Measurements from ENCODE around the gene DGKI.

The DGKI gene

DNA sequence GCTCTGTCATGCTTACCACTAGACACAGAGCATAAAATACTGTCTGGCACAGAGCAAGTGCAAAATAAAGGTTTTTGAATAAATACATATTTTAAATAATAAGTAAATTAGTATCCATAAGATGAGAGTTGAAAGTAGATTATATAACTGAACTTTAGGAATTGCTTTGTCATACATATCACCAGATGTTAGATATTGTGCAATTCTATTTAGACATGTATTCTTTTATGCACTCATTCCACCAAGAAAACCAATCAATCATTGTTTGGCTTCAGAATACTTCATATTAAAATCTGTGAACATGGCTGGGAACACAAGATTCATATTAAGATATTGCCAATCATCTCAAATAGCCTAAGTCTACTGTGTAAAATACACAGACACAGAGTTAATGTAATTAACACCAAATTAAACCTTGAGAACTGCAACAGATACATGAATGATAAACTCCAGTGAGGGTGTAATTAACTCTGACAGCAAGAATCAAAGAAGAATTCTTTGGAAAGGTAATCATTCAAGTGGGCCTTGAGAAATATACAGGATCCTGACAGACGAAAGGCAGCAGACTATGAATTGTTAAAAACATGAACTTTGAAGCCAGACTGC lies 302.2 kb downstream of the DGKI start:
- TF ChIP-seq CTCF (IDR thresholded peaks at IDR 0.05; ENCODE audit: low read depth, low read length), result no peak
- in situ Hi-C loops (cut with HindIII; ENCODE audit: low sequenced_read_pairs), result no loop called here
- DNase-seq (ENCODE audit: low read depth, low spot score), result no peak
- no peak overlapping the region for H3K4me3 ChIP-seq (ENCODE audit: low read depth, low read length)

DNA sequence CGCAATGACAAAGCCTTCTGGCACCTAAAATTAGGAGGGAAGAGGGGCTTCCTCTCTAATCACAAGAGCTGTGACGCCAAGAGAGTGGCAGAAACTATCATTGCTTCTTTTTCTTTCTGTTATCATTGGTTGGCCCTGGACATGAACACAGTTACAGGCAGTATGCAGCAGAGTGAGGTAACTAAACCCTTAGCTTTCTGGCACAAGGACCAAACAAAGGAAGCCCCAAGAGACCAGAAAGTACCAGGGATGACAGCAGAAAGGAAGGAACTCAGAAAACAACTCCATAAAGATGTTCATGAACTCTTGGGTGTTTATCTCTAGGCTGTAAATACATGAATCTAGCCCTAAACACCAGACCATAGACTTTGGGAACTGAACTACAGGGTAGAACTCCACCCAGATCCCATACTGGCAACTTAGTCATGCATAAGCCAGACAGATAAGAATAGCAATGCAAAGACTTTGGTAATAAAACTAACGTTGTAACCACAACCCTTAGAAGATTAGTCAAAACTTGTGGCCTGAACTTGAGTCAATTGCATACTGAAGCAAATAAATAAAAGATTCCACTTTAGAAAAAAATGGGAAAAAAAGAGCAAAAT lies 307.6 kb downstream of the DGKI start:
- no peak for TF ChIP-seq CTCF (IDR thresholded peaks at IDR 0.05; ENCODE audit: low read depth, low read length)
- H3K4me3 ChIP-seq (ENCODE audit: low read depth, low read length), result no peak overlapping the region
- peak; percentile 92 for DNase-seq (ENCODE audit: low read depth, low spot score)
- in situ Hi-C loops (cut with HindIII; ENCODE audit: low sequenced_read_pairs), result no loop called here

DNA sequence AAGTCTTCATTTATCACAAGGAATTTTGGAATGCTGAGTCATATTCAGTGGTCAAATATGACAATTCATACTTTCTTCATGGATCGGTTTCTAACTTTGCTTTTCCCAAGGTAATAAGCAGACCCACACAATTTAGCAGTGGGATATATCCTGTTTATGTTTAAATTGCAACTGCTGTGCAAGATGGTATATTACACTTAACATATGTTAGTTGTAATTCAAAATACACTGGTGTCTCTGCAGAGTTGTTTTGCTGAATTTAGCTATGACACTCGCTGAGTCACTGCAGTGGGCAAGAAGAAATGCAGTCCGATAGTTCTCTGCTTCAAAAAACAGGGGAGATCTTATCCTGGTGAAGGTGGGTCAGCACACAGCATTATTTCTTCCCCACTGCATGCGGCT lies 308.4 kb downstream of the DGKI start:
- in situ Hi-C loops (cut with HindIII; ENCODE audit: low sequenced_read_pairs), result no loop called here
- no peak for TF ChIP-seq CTCF (IDR thresholded peaks at IDR 0.05; ENCODE audit: low read depth, low read length)
- DNase-seq (ENCODE audit: low read depth, low spot score), result peak; percentile 89
- H3K4me3 ChIP-seq (ENCODE audit: low read depth, low read length), result no peak overlapping the region

- in situ Hi-C loops (cut with HindIII; ENCODE audit: low sequenced_read_pairs), result no loop called here
- H3K4me3 ChIP-seq (ENCODE audit: low read depth, low read length), result no peak overlapping the region
- DNase-seq (ENCODE audit: low read depth, low spot score), result no peak
- TF ChIP-seq CTCF (IDR thresholded peaks at IDR 0.05; ENCODE audit: low read depth, low read length), result no peak
Observed at GRCh38 chr7:137535579-137535978, 311.2 kb downstream of the DGKI start.

GRCh38 chr7:137531671-137532070 lies 315.1 kb downstream of the DGKI start:
- in situ Hi-C loops (cut with HindIII; ENCODE audit: low sequenced_read_pairs), result no loop called here
- no peak for DNase-seq (ENCODE audit: low read depth, low spot score)
- H3K4me3 ChIP-seq (ENCODE audit: low read depth, low read length), result no peak overlapping the region
- TF ChIP-seq CTCF (IDR thresholded peaks at IDR 0.05; ENCODE audit: low read depth, low read length), result no peak

DNA sequence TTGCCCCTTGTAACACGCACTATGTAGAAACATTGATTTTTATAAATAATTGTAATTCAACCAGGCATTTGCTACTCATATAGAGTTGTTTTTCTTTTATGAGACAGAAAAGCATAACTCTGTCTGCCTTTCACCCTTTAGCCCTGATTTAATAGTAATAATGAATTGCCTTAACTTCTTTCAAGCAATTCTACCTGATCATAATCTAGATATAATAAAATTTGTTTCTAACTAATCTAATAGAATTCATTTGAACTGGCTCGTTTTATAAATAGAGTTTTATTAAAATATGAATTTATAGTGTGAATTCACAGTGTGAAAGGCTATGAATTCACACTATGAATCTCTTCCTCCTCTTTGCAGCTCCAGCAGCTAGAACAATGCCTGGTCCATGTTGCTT lies 319.1 kb downstream of the DGKI start:
- H3K4me3 ChIP-seq (ENCODE audit: low read depth, low read length), result no peak overlapping the region
- no peak for DNase-seq (ENCODE audit: low read depth, low spot score)
- in situ Hi-C loops (cut with HindIII; ENCODE audit: low sequenced_read_pairs), result no loop called here
- TF ChIP-seq CTCF (IDR thresholded peaks at IDR 0.05; ENCODE audit: low read depth, low read length), result no peak

Data from astrocyte of the spinal cord (primary cell).